Aorta (tissue), 5 donors: ENCODE results near the gene CCDC28B. TPM values are rescaled to one million over a fixed set of nuclear protein-coding genes. Genes with fewer than 3 reads are reported as not detected.
"Not testable (repeated sequence)": the region's sequence is repeated elsewhere in the genome, so short reads cannot be mapped to it uniquely, and the experiment has no call there.

ENCODE experiments used
- ATAC-seq: fragments of 200-7000 bp; cut with Tn5 transposase; one replicate; pipeline ENCODE4 v1.9.1; 2022; ENCODE audit warnings: moderate library complexity; ENCODE audit not compliant: low FRiP score
- DNase-seq, 2 donors: peaks; one replicate each; pipeline ENCODE4 v3.0.0-alpha.2; 2020
- H3K27ac ChIP-seq, 2 donors: one replicate each; pipeline ENCODE4 v1.5.1; 2013; ENCODE audit warnings: low read length in 2 of 2, mild to moderate bottlenecking in 2 of 2, moderate library complexity in 2 of 2, control low read depth in 1 of 2, inconsistent platforms in 1 of 2, low read depth in 1 of 2
- H3K27me3 ChIP-seq, 2 donors: one replicate each; pipeline ENCODE4 v1.6.1; 2013; ENCODE audit warnings: control low read depth in 1 of 2, low read length in 1 of 2, mild to moderate bottlenecking in 1 of 2, moderate library complexity in 1 of 2; ENCODE audit not compliant: insufficient read depth in 2 of 2, control insufficient read depth in 1 of 2
- H3K36me3 ChIP-seq, 2 donors: one replicate each; pipeline ENCODE4 v1.6.1; 2013; ENCODE audit warnings: control low read depth in 1 of 2, low read length in 1 of 2, mild to moderate bottlenecking in 1 of 2; ENCODE audit not compliant: insufficient read depth in 2 of 2, control insufficient read depth in 1 of 2
- H3K4me1 ChIP-seq, 2 donors: one replicate each; pipeline ENCODE4 v1.6.1; 2013; ENCODE audit warnings: low read length in 2 of 2, control low read depth in 1 of 2, mild to moderate bottlenecking in 1 of 2, moderate library complexity in 1 of 2; ENCODE audit not compliant: insufficient read depth in 2 of 2, control insufficient read depth in 1 of 2
- H3K4me3 ChIP-seq, 2 donors: one replicate each; pipeline ENCODE4 v1.5.1; 2013; ENCODE audit warnings: low read length in 2 of 2, control low read depth in 1 of 2, mild to moderate bottlenecking in 1 of 2
- H3K9me3 ChIP-seq: one replicate; pipeline ENCODE4 v1.6.1; 2013; ENCODE audit warnings: mild to moderate bottlenecking, low read length; ENCODE audit not compliant: control insufficient read depth
- WGBS, 2 donors: extraction: QIAGEN DNeasy Blood & Tissue Kit; methylation state at CpG; one replicate each; pipeline ENCODE4 v1.1.7; 2013; 5-methylcytosine and 5-hydroxymethylcytosine counted together
- intact Hi-C, 2 donors: fragments of 100-400 bp; cut with DNase I; formaldehyde crosslinking; loops; one replicate each; pipeline versions ENCODE4 v1.14.2 to v1.15.0; 2022
- long read RNA-seq, 2 donors: library from polyadenylated mRNA; unstranded; transcript quantifications; one replicate each; pipeline ENCODE4 v2.0.0, GENCODE V29; 2020 to 2021
- polyA plus RNA-seq, 2 donors: library from polyadenylated mRNA; stranded (reverse); fragments of 200-250 nt; gene quantifications; one replicate each; pipeline ENCODE4 v1.2.3, GENCODE V29; 2013
- total RNA-seq, 2 donors: library from RNA; stranded (reverse); fragmentation: NEBNext Ultra II Directional; extraction: Animal tissue kit (Norgen Biotek cat#: 25700); gene quantifications; one replicate each; pipeline ENCODE4 v1.2.1, GENCODE V29; 2021
- donor health status: healthy with polysubstance abuse.
- donor health status: Bipolar disorder and iron deficiency.
- donor health status: DM: no; HTN: no; CAD: no.
- donor health status: DM: no; HTN: no; CAD: no.
- donor health status: DM: yes; HTN: yes; CAD: no.

Gene CCDC28B
- 1 to 10 TPM; 4.8 to 7.1 TPM for total RNA-seq
- 10 to 100 TPM in 1 of 2 donors, 1 to 10 TPM in 1; 2.8 to 10.5 TPM for polyA plus RNA-seq
- long read RNA-seq, donor 1, partial matches to known transcripts: 1 of 2 reads
- long read RNA-seq, donor 1, other reads (novel, unspliced or antisense): 0 of 2 reads
- long read RNA-seq, donor 2, partial matches to known transcripts: 1 of 5 reads
- long read RNA-seq, donor 2, other reads (novel, unspliced or antisense): 1 of 5 reads

DNA sequence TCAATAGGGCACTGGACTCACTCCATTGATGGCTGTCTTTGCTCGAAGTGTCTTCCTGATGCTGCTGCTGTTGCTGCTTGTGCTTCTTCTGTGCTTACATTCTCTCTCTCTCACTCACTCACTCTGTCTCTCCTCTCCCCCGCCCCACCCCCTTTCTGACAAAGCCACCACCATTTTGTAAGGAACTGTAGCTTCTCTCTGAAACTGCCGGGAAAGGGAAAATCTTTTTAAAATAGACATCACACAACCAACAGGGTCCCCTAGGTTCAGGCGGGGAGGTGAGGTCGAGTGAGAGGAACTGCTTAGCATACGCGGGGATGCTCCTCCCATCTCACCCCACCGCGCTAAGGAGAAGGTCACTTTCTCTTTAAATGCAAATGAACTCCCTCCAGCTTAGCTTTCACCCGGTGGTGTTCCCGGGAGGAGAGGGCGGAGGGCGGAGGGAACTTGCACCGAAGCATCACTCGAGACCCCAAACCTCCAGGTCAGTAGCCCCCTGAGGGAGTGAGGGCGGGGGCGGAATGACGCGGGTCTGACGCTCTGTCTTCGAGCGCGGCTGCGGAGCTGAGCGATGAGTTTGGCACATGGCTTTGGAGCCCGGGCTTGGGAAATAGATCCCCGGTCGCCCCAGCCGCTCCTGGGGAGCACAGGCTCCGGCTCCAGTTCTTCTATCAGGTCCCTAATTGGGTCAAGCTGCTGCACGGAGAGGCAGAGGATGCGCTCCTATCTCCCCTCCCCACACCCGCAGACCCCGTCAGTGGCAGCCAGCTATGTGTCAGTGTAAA, at the start of gene CCDC28B:
CCDC28B (plus strand) TSS at position 370 of the 785 bp plus-strand sequence. CDS start 1,341 bp downstream, outside the sequence.
- 0% methylated on average over 34 of the region's 34 CpGs for WGBS, 2 donors
- peak; percentile 64 for ATAC-seq

DNA sequence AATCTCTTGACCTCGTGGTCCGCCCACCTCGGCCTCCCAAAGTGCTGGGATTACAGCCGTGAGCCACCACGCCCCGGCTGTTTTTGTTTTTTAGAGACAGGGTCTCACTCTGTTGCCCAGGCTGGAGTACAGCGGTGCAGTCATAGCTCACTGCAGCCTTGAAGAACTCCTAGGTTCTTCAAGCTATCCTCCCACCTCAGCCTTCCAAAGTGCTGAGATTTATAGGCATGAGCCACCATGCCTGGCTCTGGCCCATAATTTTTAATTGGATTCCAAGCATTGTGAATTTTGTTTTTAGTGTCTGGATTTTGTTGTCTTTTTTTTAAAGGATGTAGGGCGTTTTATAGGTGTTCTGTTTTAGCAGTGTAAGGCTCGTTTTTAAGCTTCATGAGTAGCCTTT, 49.5 kb upstream of the CCDC28B start:
- no peaks in the 10 kb centered on the region for H3K4me1 ChIP-seq
- DNase-seq (no peak), ATAC-seq (no peak)

More for the DNA sequence above, at the start of gene CCDC28B:
- no peaks in the 10 kb centered on the region for H3K4me1 ChIP-seq
- H3K36me3 ChIP-seq: peaks cover 2 to 4% of the 10 kb centered on the region in 2 donors
- H3K9me3 ChIP-seq: no peaks in the 10 kb centered on the region
- peak within 1 kb of the TSS; percentile 31 to 56 for H3K4me3 ChIP-seq
- intact Hi-C loops: no loop called here
- H3K27ac ChIP-seq: peak within 1 kb of the TSS in 1 of 2 donors; percentile 35
- no peaks in the 10 kb centered on the region for H3K27me3 ChIP-seq
- peak; percentile 78 to 89 for DNase-seq

DNA sequence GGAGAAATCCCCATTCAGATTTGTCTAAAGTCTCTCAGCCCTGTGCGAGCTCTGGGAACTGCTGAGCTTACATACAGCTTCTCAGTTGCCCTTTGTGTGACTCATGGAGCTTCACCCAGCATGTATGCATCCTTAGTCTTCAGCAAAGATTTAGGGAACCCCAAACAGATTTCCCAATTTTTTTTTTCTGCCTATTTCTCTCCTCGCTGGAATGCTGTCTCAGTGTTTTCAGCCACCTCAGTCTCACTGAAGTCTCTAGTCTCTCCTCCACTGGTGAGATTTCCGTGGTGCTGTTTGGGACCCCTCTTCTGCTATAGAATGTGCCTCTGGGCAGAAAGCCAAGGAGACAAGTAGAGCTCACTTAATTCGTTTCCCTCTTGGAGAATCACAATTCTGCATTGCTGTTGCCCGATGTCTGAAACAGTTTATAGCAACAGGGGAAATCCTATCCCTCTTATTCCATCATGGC, 49.0 kb upstream of the CCDC28B start:
- Histone ChIP-seq H3K9me3 (no peaks in the 10 kb centered on the region), H3K27me3 (no peaks in the 10 kb centered on the region), H3K4me3 (no peak overlapping the region), H3K27ac (no peak overlapping the region), H3K36me3 (no peaks in the 10 kb centered on the region), H3K4me1 (no peaks in the 10 kb centered on the region)
- 46 to 48% methylated on average over 5 of the region's 5 CpGs for WGBS, 2 donors
- no peak for DNase-seq
- no peak for ATAC-seq
- intact Hi-C loops: no loop called here

More for the DNA sequence above, 49.5 kb upstream of the CCDC28B start:
- WGBS, 2 donors: 90 to 92% methylated on average over 9 of the region's 9 CpGs
- Histone ChIP-seq H3K27me3 (no peaks in the 10 kb centered on the region), H3K36me3 (no peaks in the 10 kb centered on the region), H3K27ac (no peak overlapping the region), H3K9me3 (no peaks in the 10 kb centered on the region), H3K4me3 (no peak overlapping the region)
- intact Hi-C loops: no loop called here

DNA sequence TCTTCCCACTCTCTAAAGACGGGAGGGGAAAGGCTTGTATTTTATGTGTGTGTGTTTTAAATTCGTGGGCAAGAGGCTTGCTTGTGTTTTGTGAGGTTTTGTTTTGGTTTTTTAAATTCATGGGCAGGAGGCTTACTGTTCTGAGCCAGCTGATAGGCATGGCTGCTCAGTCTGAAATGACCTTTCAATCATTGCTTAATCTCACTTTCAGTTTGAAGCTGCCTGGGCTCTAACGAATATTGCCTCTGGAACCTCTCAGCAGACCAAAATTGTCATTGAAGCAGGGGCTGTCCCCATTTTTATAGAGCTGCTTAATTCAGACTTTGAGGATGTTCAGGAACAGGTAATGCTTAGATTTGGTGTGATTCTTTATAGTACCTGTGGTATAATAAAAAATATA, 41.2 kb upstream of the CCDC28B start:
- Histone ChIP-seq H3K9me3 (peaks cover 1% of the 10 kb centered on the region), H3K27ac (no peak overlapping the region), H3K4me3 (no peak overlapping the region), H3K27me3 (no peaks in the 10 kb centered on the region), H3K4me1 (no peaks in the 10 kb centered on the region), H3K36me3 (peaks cover 5 to 13% of the 10 kb centered on the region in 2 donors)
- intact Hi-C loops: no loop called here
- 74 to 78% methylated on average over 3 of the region's 3 CpGs for WGBS, 2 donors
- ATAC-seq (no peak), DNase-seq (no peak)

DNA sequence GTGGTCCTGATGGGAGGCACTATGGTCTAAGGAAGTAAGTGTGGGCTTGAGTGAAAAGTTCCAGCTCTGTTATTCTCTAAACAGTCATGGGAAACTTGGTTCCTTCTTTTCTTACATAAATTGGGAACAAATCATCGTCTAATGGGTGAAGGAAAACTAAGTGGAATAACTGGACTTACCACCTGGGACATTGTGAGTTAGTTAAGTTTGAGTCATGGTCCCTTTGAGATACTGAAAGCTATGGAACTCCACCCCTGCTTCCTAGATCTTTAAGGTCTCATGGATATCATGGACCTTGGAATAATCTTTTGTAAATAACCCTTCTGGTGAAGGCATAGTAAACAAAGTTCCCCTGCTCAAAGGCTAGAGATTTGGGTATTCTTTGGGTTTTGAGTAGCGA, 37.0 kb upstream of the CCDC28B start:
- 96 to 98% methylated on average over 2 of the region's 2 CpGs for WGBS, 2 donors
- Histone ChIP-seq H3K9me3 (no peaks in the 10 kb centered on the region), H3K4me1 (no peaks in the 10 kb centered on the region), H3K36me3 (peaks cover 5 to 8% of the 10 kb centered on the region in 2 donors), H3K27ac (no peak overlapping the region), H3K27me3 (no peaks in the 10 kb centered on the region), H3K4me3 (no peak overlapping the region)
- DNase-seq (no peak), ATAC-seq (no peak)
- intact Hi-C loops: no loop called here

DNA sequence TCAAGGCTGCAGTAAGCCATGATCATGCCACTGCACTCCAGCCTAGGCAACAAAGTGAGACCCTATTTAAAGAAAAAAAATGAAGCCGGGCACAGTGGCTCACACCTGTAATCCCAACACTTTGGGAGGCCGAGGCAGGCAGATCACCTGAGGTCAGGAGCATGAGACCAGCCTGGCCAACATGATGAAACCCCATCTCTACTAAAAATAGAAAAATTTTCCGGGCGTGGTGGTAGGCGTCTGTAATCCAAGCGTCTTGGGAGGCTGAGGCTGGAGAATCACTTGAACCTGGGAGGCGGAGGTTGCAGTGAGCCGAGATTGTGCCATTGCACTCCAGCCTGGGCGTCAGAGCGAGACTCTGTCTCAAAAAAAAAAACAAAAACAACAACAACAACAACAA, 34.8 kb upstream of the CCDC28B start:
- H3K4me1 ChIP-seq, H3K27me3 ChIP-seq, intact Hi-C loops, H3K4me3 ChIP-seq, DNase-seq, ATAC-seq, H3K27ac ChIP-seq, H3K9me3 ChIP-seq, H3K36me3 ChIP-seq: not testable (repeated sequence)
- WGBS, 2 donors: 90% methylated on average over 10 of the region's 10 CpGs

DNA sequence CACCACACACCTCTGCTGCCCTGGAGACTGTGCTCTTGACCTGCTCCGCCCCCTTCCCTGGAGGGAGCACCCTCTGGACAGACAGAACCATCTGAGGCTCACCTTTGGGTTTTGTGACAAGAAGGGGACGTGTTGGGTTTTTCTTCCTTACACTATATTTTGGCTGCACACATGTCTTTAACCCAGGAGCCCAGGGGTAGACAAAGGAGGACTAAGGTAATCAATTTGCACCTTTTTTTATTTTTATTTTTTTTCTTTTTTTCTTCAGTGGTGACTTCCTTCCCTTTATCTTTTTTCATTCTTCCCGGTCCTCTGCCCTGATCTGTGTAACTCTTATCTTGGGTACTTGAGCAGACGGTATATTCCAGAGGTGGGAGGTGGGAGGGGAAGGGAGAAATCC, 29.4 kb upstream of the CCDC28B start:
- ATAC-seq: no peak
- intact Hi-C loops: no loop called here
- peaks cover 0 to 14% of the 10 kb centered on the region in 2 donors for H3K36me3 ChIP-seq
- no peak for DNase-seq
- 54 to 63% methylated on average over 4 of the region's 4 CpGs for WGBS, 2 donors
- H3K4me1 ChIP-seq: no peaks in the 10 kb centered on the region
- no peaks in the 10 kb centered on the region for H3K27me3 ChIP-seq
- no peak overlapping the region for H3K27ac ChIP-seq
- no peaks in the 10 kb centered on the region for H3K9me3 ChIP-seq
- no peak overlapping the region for H3K4me3 ChIP-seq

DNA sequence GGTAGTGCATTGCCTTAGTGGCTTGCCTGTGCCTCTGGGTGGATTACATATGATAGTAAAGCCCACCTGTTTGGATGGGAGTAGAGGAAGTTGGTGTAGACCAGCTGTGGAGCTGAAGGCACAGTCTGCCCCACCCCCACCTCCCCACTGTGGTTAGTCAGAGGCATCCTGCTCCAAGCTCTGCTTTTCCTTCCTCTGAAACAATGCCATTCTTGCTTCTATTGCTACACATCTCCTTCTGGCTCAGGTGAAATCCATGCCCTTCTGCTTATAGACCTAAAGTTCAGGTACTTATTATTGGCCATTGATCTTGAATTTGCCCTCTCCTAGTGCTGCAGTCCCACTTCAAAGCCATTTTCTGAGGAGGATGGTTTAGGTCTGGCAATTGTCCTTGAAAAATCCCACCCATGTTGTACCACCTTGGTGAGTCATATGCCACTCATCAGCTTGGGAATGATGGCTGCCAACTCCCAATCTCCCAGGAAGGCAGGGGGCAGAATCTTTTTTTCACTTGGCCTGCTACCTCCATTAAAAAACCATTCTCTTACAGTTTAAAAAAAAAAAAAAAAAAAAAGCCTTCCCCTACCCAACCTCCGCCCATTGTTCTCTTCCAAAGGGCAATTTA, 27.7 kb upstream of the CCDC28B start:
- H3K4me3 ChIP-seq: no peak overlapping the region
- H3K27me3 ChIP-seq: no peaks in the 10 kb centered on the region
- DNase-seq (no peak), ATAC-seq (no peak)
- 88 to 91% methylated on average over 1 of the region's 1 CpG for WGBS, 2 donors
- no peak overlapping the region for H3K27ac ChIP-seq
- no peaks in the 10 kb centered on the region for H3K4me1 ChIP-seq
- peaks cover 0 to 12% of the 10 kb centered on the region in 2 donors for H3K36me3 ChIP-seq
- intact Hi-C loops: no loop called here
- H3K9me3 ChIP-seq: no peaks in the 10 kb centered on the region
